ENCODE results near the gene MRPS15.
"Not testable (repeated sequence)": the region's sequence is repeated elsewhere in the genome, so short reads cannot be mapped to it uniquely, and the experiment has no call there.

GRCh38 chr1:36477615-36478014 is 13.4 kb upstream of the MRPS15 start:
- TF ChIP-seq POLR2AphosphoS5 (IDR thresholded peaks at IDR 0.05; ENCODE audit: low read depth, low read length); TAF1 (IDR thresholded peaks at IDR 0.05; ENCODE audit: borderline replicate concordance, low read depth, low read length): not testable (repeated sequence)
